H1 (cell line): ENCODE results near the gene ARR3. TPM values are rescaled to one million over a fixed set of nuclear protein-coding genes. Genes with fewer than 3 reads are reported as not detected.

Experiments used
- BRCA1 ChIP-seq: IDR thresholded peaks from 2 replicates; pipeline ENCODE4 v1.6.1; 2012; ENCODE audit warnings: low read depth, low read length, improper control_type of control experiment
- EZH2 ChIP-seq: fragments of 200-600 bp; sonication (generic); IDR thresholded peaks from 2 replicates; pipeline ENCODE4 v1.7.1; 2012; ENCODE audit warnings: low read depth, mild to moderate bottlenecking, moderate library complexity, low read length, inconsistent platforms; ENCODE audit not compliant: severe bottlenecking
- NRF1 ChIP-seq: IDR thresholded peaks from 2 replicates; pipeline ENCODE4 v1.6.1; 2011; ENCODE audit warnings: mild to moderate bottlenecking, low read depth, low read length, improper control_type of control experiment
- POU5F1 ChIP-seq: IDR thresholded peaks from 2 replicates; pipeline ENCODE4 v1.6.1; 2011; ENCODE audit warnings: low read depth, mild to moderate bottlenecking, low read length, moderate library complexity
- RFX5 ChIP-seq: IDR thresholded peaks from 2 replicates; pipeline ENCODE4 v1.6.1; 2011; ENCODE audit warnings: low read depth, low read length, improper control_type of control experiment, borderline replicate concordance
- TCF12 ChIP-seq: IDR thresholded peaks from 2 replicates; pipeline ENCODE4 v1.6.1; 2011; ENCODE audit warnings: low read depth, mild to moderate bottlenecking, low read length
- polyA plus RNA-seq, 7 experiments: library from polyadenylated mRNA; depleted of rRNA in 3 of 7; stranded (reverse) in 5 of 7; unstranded in 2 of 7; fragments of >200 nt in 5 of 7; fragments of 200-250 nt in 2 of 7; gene quantifications; 1 replicate in 5 of 7; 2 replicates in 1 of 7; 4 replicates in 1 of 7; pipeline versions ENCODE4 v1.2.1 to v1.2.3, GENCODE V29; 2011 to 2013; ENCODE audit warnings: missing spikeins in 2 of 7, mixed read lengths in 2 of 7
- total RNA-seq: library from RNA; stranded (reverse); fragmentation: NEBNext Ultra II Directional; extraction: Animal tissue kit (Norgen Biotek cat#: 25700); gene quantifications from 2 replicates; pipeline ENCODE4 v1.2.1, GENCODE V29; 2021

The ARR3 gene
- total and polyA plus RNA-seq, 2 of the 8 experiments (the other 6 are each of a cell fraction or from before 2014, with no cell fraction given) = not detected

GRCh38 chrX:70313503-70313902, 45.4 kb downstream of the ARR3 start (continued):
- no peak for TF ChIP-seq BRCA1
- TF ChIP-seq POU5F1 = no peak
- no peak for TF ChIP-seq EZH2
- TF ChIP-seq TCF12 = no peak
- TF ChIP-seq RFX5 = no peak
- no peak for TF ChIP-seq NRF1
